Heart left ventricle (tissue), 16 donors: ENCODE data around the gene HOXC11. TPM values are rescaled to one million over a fixed set of nuclear protein-coding genes. Genes with fewer than 3 reads are reported as not detected.

ENCODE experiments used
- ATAC-seq, 4 donors: fragments of 200-7000 bp; cut with Tn5 transposase; one replicate each; pipeline ENCODE4 v1.9.1; 2020 to 2022; ENCODE audit warnings: moderate library complexity in 4 of 4, mild to moderate bottlenecking in 3 of 4, moderate number of reproducible peaks in 1 of 4
- DNase-seq, 5 donors: peaks; one replicate each; pipeline ENCODE4 v3.0.0-alpha.2; 2020
- H3K27ac ChIP-seq, 12 donors: fragments of 200-600 bp; sonication (generic) in 4 of 12; one replicate each; pipeline versions ENCODE4 v1.5.0 to v1.8.0; 2016 to 2022; ENCODE audit warnings: mild to moderate bottlenecking in 2 of 12
- H3K27me3 ChIP-seq, 9 donors: fragments of 200-600 bp; sonication (generic) in 2 of 9; one replicate each; pipeline versions ENCODE4 v1.5.1 to v1.8.0; 2016 to 2022; ENCODE audit warnings: mild to moderate bottlenecking in 3 of 9
- H3K36me3 ChIP-seq, 9 donors: fragments of 200-600 bp; sonication (generic) in 2 of 9; one replicate each; pipeline versions ENCODE4 v1.5.0 to v1.8.0; 2018 to 2022; ENCODE audit warnings: mild to moderate bottlenecking in 2 of 9
- H3K4me1 ChIP-seq, 12 donors: fragments of 200-600 bp; sonication (generic) in 4 of 12; one replicate each; pipeline versions ENCODE4 v1.5.0 to v1.8.0; 2016 to 2022; ENCODE audit warnings: mild to moderate bottlenecking in 3 of 12
- H3K4me3 ChIP-seq, 12 donors: fragments of 200-600 bp; sonication (generic) in 4 of 12; one replicate each; pipeline versions ENCODE4 v1.5.0 to v1.8.0; 2017 to 2022; ENCODE audit warnings: mild to moderate bottlenecking in 9 of 12, moderate library complexity in 4 of 12
- H3K9me3 ChIP-seq, 12 donors: fragments of 200-600 bp; sonication (generic) in 4 of 12; one replicate each; pipeline versions ENCODE4 v1.5.0 to v1.8.0; 2016 to 2022; ENCODE audit warnings: mild to moderate bottlenecking in 1 of 12
- POLR2A ChIP-seq, 2 donors: fragments of 450-650 bp; IDR thresholded peaks; one replicate each; pipeline ENCODE4 v1.6.1; 2017; ENCODE audit warnings: antibody characterized with exemption in 2 of 2, mild to moderate bottlenecking in 2 of 2, moderate library complexity in 2 of 2
- WGBS, 4 donors: extraction: QIAGEN DNeasy Blood & Tissue Kit in 2 of 4; methylation state at CpG; one replicate each; pipeline versions ENCODE4 v1.1.5 to v1.1.7; 2013 to 2018; 5-methylcytosine and 5-hydroxymethylcytosine counted together
- intact Hi-C, 10 donors: fragments of 100-400 bp; cut with DNase I; formaldehyde crosslinking; loops; one replicate each; pipeline versions ENCODE4 v1.11.1 to v1.14.2; 2022
- polyA plus RNA-seq, 2 donors: library from polyadenylated mRNA; stranded (reverse); fragments of 200-250 nt; gene quantifications; one replicate each; pipeline ENCODE4 v1.2.3, GENCODE V29; 2013
- total RNA-seq, 9 donors: library from RNA; depleted of rRNA in 2 of 9; stranded (reverse); fragments of >200 nt in 2 of 9; fragmentation: NEBNext Ultra II Directional in 3 of 9; extraction: Animal tissue kit (Norgen Biotek cat#: 25700) in 3 of 9; gene quantifications; one replicate each; pipeline versions ENCODE4 v1.1.0 to v1.2.4, GENCODE V29; 2016 to 2023
- TF ChIP-seq, protein P1 (sequence below), 12 donors: fragments of 200-600 bp; sonication (generic) in 4 of 12; IDR thresholded peaks; one replicate each; pipeline versions ENCODE4 v1.5.0 to v1.8.0; 2018 to 2022; ENCODE audit warnings: antibody characterized with exemption in 12 of 12, mild to moderate bottlenecking in 5 of 12
- donor health status: ischemic (EF 13 %, LVEDD 7.1; RV severe dilation, severe dysfunction).
- donor health status: healthy with polysubstance abuse.
- donor health status: DM: no; HTN: yes; CAD: no.
- donor health status: DM: no; HTN: no; CAD: no.
- donor health status: ischemic (EF 25% LVEDD 6.9; RV normal size, moderate dysfunction).
- donor health status: ischemic (EF 25% LVEDD 5.7; RV mildly dilated, moderate dysfunction).
- donor health status: healthy.
- donor health status: DM: yes; HTN: yes; CAD: no.
- donor health status: ischemic (EF 35%, LVEDD 5.7; RV mildly dilated, moderate dysfunction).
- donor health status: nonischemic (EF 11% LVEDD 7.7; RV severe dilation, severe dysfunction).
- donor health status: DM: yes; HTN: yes; CAD: no.
- donor health status: PGD.
- donor health status: ischemic (EF 29% LVEDD 5.4; RV normal size, mild dysfunction).
- donor health status: nonischemic (EF 23%, LVEDD 6.1; RV moderate dilation, normal function).

The HOXC11 gene
- total and polyA plus RNA-seq, 11 donors, result not detected

DNA sequence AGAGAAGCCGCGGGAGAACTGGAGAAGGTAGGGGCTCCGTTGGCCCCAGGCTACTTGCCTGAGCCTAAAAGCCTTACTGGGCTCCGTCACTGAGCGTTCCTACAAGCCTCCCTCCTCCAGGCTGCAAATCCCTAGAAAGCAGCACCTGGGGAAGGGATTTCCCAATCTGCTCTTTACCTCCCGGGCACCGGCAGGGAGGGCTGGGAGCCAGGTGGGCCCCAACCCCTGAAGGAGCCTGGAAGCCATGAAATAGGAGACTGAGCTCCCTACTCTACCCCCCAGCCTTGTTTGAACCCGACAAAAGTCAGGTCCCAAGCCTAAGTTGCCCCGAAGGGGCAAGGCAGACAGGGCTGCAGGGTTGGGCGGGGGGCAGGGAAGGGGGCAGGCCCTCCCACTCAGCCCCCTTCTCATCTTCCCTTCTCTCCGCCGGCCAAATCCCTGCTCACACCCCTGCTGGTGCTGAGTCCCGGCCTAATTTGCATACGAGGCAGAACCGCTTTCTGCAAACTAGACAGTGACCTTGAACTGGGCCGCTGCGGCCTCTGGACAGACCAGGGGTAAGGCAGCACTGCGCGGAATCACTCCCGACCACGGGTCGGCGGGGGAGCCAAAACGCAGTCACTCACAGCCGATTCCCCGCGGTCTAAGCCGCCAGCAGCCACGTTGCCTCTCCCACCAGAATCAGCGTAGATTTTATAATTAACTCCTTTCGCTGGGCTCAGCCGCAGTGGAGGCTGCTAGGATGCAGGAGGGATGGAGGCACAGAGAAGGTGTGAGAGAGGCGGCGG lies 21.9 kb upstream of the HOXC11 start:
- no peak overlapping the region for H3K4me3 ChIP-seq
- peaks cover 76 to 100% (median 98%) of the 10 kb centered on the region in 9 donors for H3K27me3 ChIP-seq
- no peaks in the 10 kb centered on the region for H3K36me3 ChIP-seq
- no peak for TF ChIP-seq POLR2A (IDR thresholded peaks at IDR 0.05)
- TF ChIP-seq, protein P1, sequence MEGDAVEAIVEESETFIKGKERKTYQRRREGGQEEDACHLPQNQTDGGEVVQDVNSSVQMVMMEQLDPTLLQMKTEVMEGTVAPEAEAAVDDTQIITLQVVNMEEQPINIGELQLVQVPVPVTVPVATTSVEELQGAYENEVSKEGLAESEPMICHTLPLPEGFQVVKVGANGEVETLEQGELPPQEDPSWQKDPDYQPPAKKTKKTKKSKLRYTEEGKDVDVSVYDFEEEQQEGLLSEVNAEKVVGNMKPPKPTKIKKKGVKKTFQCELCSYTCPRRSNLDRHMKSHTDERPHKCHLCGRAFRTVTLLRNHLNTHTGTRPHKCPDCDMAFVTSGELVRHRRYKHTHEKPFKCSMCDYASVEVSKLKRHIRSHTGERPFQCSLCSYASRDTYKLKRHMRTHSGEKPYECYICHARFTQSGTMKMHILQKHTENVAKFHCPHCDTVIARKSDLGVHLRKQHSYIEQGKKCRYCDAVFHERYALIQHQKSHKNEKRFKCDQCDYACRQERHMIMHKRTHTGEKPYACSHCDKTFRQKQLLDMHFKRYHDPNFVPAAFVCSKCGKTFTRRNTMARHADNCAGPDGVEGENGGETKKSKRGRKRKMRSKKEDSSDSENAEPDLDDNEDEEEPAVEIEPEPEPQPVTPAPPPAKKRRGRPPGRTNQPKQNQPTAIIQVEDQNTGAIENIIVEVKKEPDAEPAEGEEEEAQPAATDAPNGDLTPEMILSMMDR (IDR thresholded peaks at IDR 0.05), result no peak
- H3K27ac ChIP-seq, result no peak overlapping the region
- ATAC-seq (no peak), DNase-seq (no peak)
- intact Hi-C loops, result no loop called here
- no peaks in the 10 kb centered on the region for H3K9me3 ChIP-seq
- 3 to 4% (median 3%) methylated on average over 27 to 34 of the region's 34 CpGs for WGBS, 4 donors
- H3K4me1 ChIP-seq, result peaks cover 0 to 18% (median 5%) of the 10 kb centered on the region in 12 donors

DNA sequence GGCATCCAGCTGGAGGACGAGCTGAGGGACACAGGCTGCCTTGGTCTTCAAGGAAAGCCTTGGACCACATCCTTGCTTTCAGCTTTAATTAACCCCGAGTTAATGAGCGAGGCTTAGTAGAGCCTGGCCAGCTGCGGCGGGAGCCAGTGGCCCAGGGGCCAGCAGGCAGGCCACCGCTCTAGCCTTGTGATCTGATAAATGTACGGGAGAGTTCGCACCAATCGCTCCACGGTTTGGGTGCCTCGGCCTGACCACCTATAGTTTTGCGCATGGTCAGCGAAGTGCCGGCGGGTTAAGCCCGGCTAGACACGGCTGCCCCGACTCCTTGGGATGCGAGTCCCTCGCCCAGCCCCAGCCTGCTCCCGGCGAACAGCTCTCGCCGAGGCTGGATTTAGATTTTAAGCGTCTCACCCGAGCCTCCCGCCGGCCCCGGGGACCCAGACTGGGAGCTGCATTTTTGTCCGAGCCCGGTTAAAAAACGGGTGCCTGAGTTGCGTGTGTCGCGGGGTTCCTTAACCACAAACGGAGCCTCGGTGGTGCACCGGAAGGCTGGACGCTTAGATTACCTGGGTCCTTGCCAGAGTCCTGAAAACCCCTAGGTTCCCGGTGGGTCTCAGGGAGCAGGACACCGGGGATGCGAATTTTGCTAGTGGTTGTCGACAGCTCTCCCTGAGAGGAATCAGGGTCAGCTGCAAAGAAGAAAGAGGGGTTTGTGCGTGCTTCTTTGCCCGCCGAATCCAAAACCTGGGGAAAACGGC lies 21.2 kb upstream of the HOXC11 start:
- intact Hi-C loops, result no loop called here
- WGBS, 4 donors, result 3 to 4% (median 3%) methylated on average over 22 to 47 of the region's 47 CpGs
- H3K9me3 ChIP-seq, result no peaks in the 10 kb centered on the region
- H3K4me3 ChIP-seq, result no peak overlapping the region
- no peak for DNase-seq
- no peaks in the 10 kb centered on the region for H3K36me3 ChIP-seq
- no peak for ATAC-seq
- TF ChIP-seq POLR2A (IDR thresholded peaks at IDR 0.05), result no peak
- TF ChIP-seq, protein P1 (IDR thresholded peaks at IDR 0.05), result no peak
- H3K27ac ChIP-seq, result no peak overlapping the region
- H3K4me1 ChIP-seq, result peaks cover 0 to 18% (median 5%) of the 10 kb centered on the region in 12 donors
- H3K27me3 ChIP-seq, result peaks cover 71 to 100% (median 98%) of the 10 kb centered on the region in 9 donors

DNA sequence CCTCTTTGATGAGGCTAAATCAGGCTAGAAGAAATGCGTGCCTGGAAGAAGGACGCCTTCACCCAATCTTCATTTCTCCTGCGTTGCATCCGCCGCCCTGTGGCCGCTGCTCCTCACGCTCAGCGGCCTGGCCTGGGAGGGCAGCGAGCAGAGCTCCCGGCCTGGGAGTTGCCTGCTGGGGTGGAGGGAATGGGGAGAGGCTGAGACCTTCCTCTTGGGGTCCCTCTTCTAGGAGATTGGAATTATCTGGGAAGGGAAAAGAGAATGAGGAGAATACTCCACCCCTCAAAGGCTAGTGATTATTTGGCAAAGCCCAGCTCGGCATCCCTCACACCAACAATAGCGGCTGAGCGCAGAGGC lies 20.6 kb upstream of the HOXC11 start:
- H3K27ac ChIP-seq, result no peak overlapping the region
- no peak overlapping the region for H3K4me3 ChIP-seq
- ATAC-seq (no peak), DNase-seq (no peak)
- H3K4me1 ChIP-seq, result peaks cover 0 to 18% (median 5%) of the 10 kb centered on the region in 12 donors
- no peaks in the 10 kb centered on the region for H3K36me3 ChIP-seq
- 6 to 17% (median 7%) methylated on average over 12 to 13 of the region's 13 CpGs for WGBS, 4 donors
- H3K9me3 ChIP-seq, result no peaks in the 10 kb centered on the region
- TF ChIP-seq, protein P1 (IDR thresholded peaks at IDR 0.05), result no peak
- TF ChIP-seq POLR2A (IDR thresholded peaks at IDR 0.05), result no peak
- intact Hi-C loops, result no loop called here
- peaks cover 75 to 100% (median 99%) of the 10 kb centered on the region in 9 donors for H3K27me3 ChIP-seq
